Astrocyte (in vitro differentiated cells and primary cell): Measurements from ENCODE around the gene MALT1. TPM values are rescaled to one million over a fixed set of nuclear protein-coding genes. Genes with fewer than 3 reads are reported as not detected.
"Not testable (repeated sequence)": the region's sequence is repeated elsewhere in the genome, so short reads cannot be mapped to it uniquely, and the experiment has no call there.

ENCODE experiments used
- DNase-seq: peaks from one replicate; pipeline ENCODE4 v3.0.0-alpha.2; 2010; ENCODE audit warnings: low read depth
- FAIRE-seq: peaks from 2 replicates; lab custom pipeline; 2011; peaks lifted over from hg19 to GRCh38; lab: Jason Lieb, UNC
- H2AFZ ChIP-seq: 2 replicates; pipeline ENCODE4 v1.6.0; 2012; ENCODE audit warnings: low read depth, low read length, inconsistent platforms
- H3K27ac ChIP-seq: 2 replicates; pipeline ENCODE4 v1.5.1; 2011; ENCODE audit warnings: low read depth, low read length, inconsistent platforms
- H3K27me3 ChIP-seq: 2 replicates; pipeline ENCODE4 v1.6.0; 2011; ENCODE audit warnings: low read length, inconsistent platforms; ENCODE audit not compliant: insufficient read depth
- H3K36me3 ChIP-seq: 2 replicates; pipeline ENCODE4 v1.5.1; 2011; ENCODE audit warnings: low read length, inconsistent platforms; ENCODE audit not compliant: insufficient read depth
- H3K4me1 ChIP-seq: 2 replicates; pipeline ENCODE4 v1.5.1; 2011; ENCODE audit warnings: low read length, inconsistent platforms; ENCODE audit not compliant: insufficient read depth
- H3K4me2 ChIP-seq: 2 replicates; pipeline ENCODE4 v1.6.0; 2012; ENCODE audit warnings: low read length, inconsistent platforms
- H3K4me3 ChIP-seq: 2 replicates; pipeline ENCODE4 v1.5.1; 2011; ENCODE audit warnings: low read depth, mild to moderate bottlenecking, low read length, inconsistent platforms; ENCODE audit not compliant: insufficient read depth
- H3K79me2 ChIP-seq: 2 replicates; pipeline ENCODE4 v1.6.0; 2012; ENCODE audit warnings: mild to moderate bottlenecking, low read length, inconsistent platforms; ENCODE audit not compliant: insufficient read depth
- H3K9ac ChIP-seq: 2 replicates; pipeline ENCODE4 v1.6.0; 2012; ENCODE audit warnings: mild to moderate bottlenecking, low read length, inconsistent platforms
- H3K9me3 ChIP-seq: 2 replicates; pipeline ENCODE4 v1.5.1; 2012; ENCODE audit warnings: low read depth, mild to moderate bottlenecking, low read length, inconsistent platforms; ENCODE audit not compliant: insufficient read depth
- H4K20me1 ChIP-seq: 2 replicates; pipeline ENCODE4 v1.6.0; 2012; ENCODE audit warnings: low read length, inconsistent platforms; ENCODE audit not compliant: insufficient read depth
- H3K27ac Mint-ChIP-seq: one replicate; pipeline ENCODE4 v1.8.0; 2021; ENCODE audit warnings: mild to moderate bottlenecking, mixed read lengths; ENCODE audit not compliant: unreplicated experiment
- H3K27me3 Mint-ChIP-seq: one replicate; pipeline ENCODE4 v1.8.0; 2021; ENCODE audit warnings: low read depth, mixed read lengths; ENCODE audit not compliant: unreplicated experiment
- H3K36me3 Mint-ChIP-seq: one replicate; pipeline ENCODE4 v1.8.0; 2021; ENCODE audit warnings: low read depth, mixed read lengths; ENCODE audit not compliant: unreplicated experiment
- H3K4me1 Mint-ChIP-seq: one replicate; pipeline ENCODE4 v1.8.0; 2021; ENCODE audit warnings: low read depth, mixed read lengths; ENCODE audit not compliant: unreplicated experiment
- H3K4me3 Mint-ChIP-seq: one replicate; pipeline ENCODE4 v1.8.0; 2021; ENCODE audit warnings: mild to moderate bottlenecking, moderate library complexity, mixed read lengths; ENCODE audit not compliant: unreplicated experiment
- H3K9me3 Mint-ChIP-seq: one replicate; pipeline ENCODE4 v1.8.0; 2021; ENCODE audit warnings: mild to moderate bottlenecking, mixed read lengths; ENCODE audit not compliant: unreplicated experiment
- EZH2 ChIP-seq: IDR thresholded peaks from 2 replicates; pipeline ENCODE4 v1.6.1; 2012; ENCODE audit warnings: mild to moderate bottlenecking, low read length, inconsistent platforms; ENCODE audit not compliant: insufficient read depth
- total RNA-seq: library from RNA; stranded (reverse); gene quantifications from 2 replicates; pipeline ENCODE4 v1.2.1, GENCODE V29; 2021
- TF ChIP-seq, protein P1 (sequence below): IDR thresholded peaks from 2 replicates; pipeline ENCODE4 v1.5.1; 2011; ENCODE audit warnings: low read depth, mild to moderate bottlenecking, inconsistent platforms, low read length, moderate library complexity; ENCODE audit not compliant: insufficient read depth

Gene MALT1
- total RNA-seq, 1 donor from 2014 or later, result 40.3 TPM

GRCh38 chr18:58756596-58757240, 85.5 kb downstream of the MALT1 start:
- Histone ChIP-seq H3K36me3 (no peaks in the 10 kb centered on the region), H3K9ac (no peak overlapping the region), H3K4me2 (no peak overlapping the region), H2AFZ (no peak overlapping the region), H3K9me3 (no peaks in the 10 kb centered on the region), H3K4me1 (no peaks in the 10 kb centered on the region), H3K79me2 (no peaks in the 10 kb centered on the region), H3K27ac (no peak overlapping the region), H3K4me3 (no peak overlapping the region), H3K27me3 (peaks cover 3% of the 10 kb centered on the region), H4K20me1 (no peaks in the 10 kb centered on the region)
- no peaks in the 10 kb centered on the region for H3K9me3 Mint-ChIP-seq
- peaks cover 7% of the 10 kb centered on the region for H3K36me3 Mint-ChIP-seq
- H3K4me1 Mint-ChIP-seq, result no peaks in the 10 kb centered on the region
- H3K27me3 Mint-ChIP-seq, result no peaks in the 10 kb centered on the region
- FAIRE-seq, result no peak
- no peak for DNase-seq
- H3K4me3 Mint-ChIP-seq, result no peak overlapping the region
- no peak for TF ChIP-seq EZH2
- TF ChIP-seq, protein P1, sequence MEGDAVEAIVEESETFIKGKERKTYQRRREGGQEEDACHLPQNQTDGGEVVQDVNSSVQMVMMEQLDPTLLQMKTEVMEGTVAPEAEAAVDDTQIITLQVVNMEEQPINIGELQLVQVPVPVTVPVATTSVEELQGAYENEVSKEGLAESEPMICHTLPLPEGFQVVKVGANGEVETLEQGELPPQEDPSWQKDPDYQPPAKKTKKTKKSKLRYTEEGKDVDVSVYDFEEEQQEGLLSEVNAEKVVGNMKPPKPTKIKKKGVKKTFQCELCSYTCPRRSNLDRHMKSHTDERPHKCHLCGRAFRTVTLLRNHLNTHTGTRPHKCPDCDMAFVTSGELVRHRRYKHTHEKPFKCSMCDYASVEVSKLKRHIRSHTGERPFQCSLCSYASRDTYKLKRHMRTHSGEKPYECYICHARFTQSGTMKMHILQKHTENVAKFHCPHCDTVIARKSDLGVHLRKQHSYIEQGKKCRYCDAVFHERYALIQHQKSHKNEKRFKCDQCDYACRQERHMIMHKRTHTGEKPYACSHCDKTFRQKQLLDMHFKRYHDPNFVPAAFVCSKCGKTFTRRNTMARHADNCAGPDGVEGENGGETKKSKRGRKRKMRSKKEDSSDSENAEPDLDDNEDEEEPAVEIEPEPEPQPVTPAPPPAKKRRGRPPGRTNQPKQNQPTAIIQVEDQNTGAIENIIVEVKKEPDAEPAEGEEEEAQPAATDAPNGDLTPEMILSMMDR, result no peak
- peak overlapping the region; percentile 30 for H3K27ac Mint-ChIP-seq

DNA sequence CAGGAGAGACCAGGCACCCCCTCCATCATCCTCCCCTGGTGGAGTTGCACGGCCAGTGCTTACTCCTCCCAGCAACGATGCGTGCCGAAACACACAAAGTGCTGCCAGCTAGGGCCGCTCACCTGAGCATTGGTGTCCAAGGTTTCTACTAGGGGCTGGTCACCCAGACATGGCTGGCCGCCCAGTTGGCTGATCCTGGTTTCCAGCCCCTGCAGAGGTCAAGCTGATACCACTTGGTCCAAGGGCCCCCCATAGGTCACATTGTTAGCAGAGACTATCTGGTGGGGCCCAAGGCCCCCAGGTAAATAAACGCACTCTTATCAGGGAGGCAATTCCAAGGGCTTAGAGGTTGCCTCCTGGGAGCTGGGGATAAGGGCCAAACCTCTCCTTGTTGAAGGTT, 86.1 kb downstream of the MALT1 start:
- H3K36me3 ChIP-seq, H3K4me3 ChIP-seq, H3K27me3 Mint-ChIP-seq, H3K79me2 ChIP-seq, H3K36me3 Mint-ChIP-seq, FAIRE-seq, H4K20me1 ChIP-seq, H3K9me3 ChIP-seq, H3K9me3 Mint-ChIP-seq, H3K9ac ChIP-seq, H3K4me2 ChIP-seq, H2AFZ ChIP-seq, DNase-seq, H3K27me3 ChIP-seq, H3K27ac ChIP-seq, H3K4me1 ChIP-seq, H3K27ac Mint-ChIP-seq, H3K4me3 Mint-ChIP-seq, H3K4me1 Mint-ChIP-seq: not testable (repeated sequence)

DNA sequence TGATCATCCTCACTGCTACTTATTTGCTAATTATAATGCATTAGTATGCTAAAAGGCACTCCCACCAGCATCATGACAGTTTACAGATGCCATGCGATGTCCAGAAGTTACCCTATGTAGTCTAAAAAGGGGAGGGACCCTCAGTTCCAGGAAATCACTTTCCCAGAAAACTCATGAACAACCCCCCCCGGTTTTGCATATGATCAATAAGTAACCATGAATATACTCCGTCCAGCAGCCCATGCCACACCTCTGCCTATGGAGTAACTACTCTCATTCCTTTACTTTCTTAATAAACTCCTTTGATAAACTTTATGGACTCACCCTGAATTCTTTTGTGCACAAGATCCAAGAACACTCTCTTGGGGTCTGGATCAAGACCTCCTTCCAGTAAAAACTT, 86.8 kb downstream of the MALT1 start:
- Histone ChIP-seq H3K36me3 (no peaks in the 10 kb centered on the region), H3K4me3 (no peak overlapping the region), H2AFZ (no peak overlapping the region), H3K4me1 (no peaks in the 10 kb centered on the region), H3K9ac (no peak overlapping the region), H3K27ac (no peak overlapping the region), H4K20me1 (no peaks in the 10 kb centered on the region), H3K4me2 (no peak overlapping the region), H3K9me3 (no peaks in the 10 kb centered on the region), H3K27me3 (peaks cover 3% of the 10 kb centered on the region), H3K79me2 (no peaks in the 10 kb centered on the region)
- Mint-ChIP-seq H3K27ac (no peak overlapping the region), H3K4me1 (peaks cover 7% of the 10 kb centered on the region), H3K27me3 (no peaks in the 10 kb centered on the region), H3K9me3 (no peaks in the 10 kb centered on the region), H3K36me3 (peaks cover 3% of the 10 kb centered on the region), H3K4me3 (no peak overlapping the region)
- no peak for FAIRE-seq
- TF ChIP-seq EZH2, result no peak
- TF ChIP-seq, protein P1, result no peak
- no peak for DNase-seq
